Left lung (tissue), 10 donors: ENCODE measurements around the gene INSYN2B. TPM values are rescaled to one million over a fixed set of nuclear protein-coding genes. Genes with fewer than 3 reads are reported as not detected.

ENCODE experiments used
- ATAC-seq: fragments of 200-7000 bp; cut with Tn5 transposase; one replicate; pipeline ENCODE4 v1.9.1; 2020; ENCODE audit warnings: moderate library complexity
- DNase-seq, 4 donors: peaks; one replicate each; pipeline ENCODE4 v3.0.0-alpha.2; 2013 to 2020
- H3K27ac ChIP-seq, 2 donors: fragments of 200-600 bp; sonication (generic) in 1 of 2; one replicate each; pipeline versions ENCODE4 v1.5.0 to v1.8.0; 2020 to 2021
- H3K27me3 ChIP-seq, 2 donors: fragments of 200-600 bp; sonication (generic) in 1 of 2; one replicate each; pipeline versions ENCODE4 v1.5.0 to v1.8.0; 2020 to 2021
- H3K36me3 ChIP-seq, 2 donors: fragments of 200-600 bp; sonication (generic) in 1 of 2; one replicate each; pipeline versions ENCODE4 v1.5.0 to v1.8.0; 2020 to 2021
- H3K4me1 ChIP-seq, 2 donors: fragments of 200-600 bp; one replicate each; pipeline ENCODE4 v1.8.0; 2021
- H3K4me3 ChIP-seq, 2 donors: fragments of 200-600 bp; sonication (generic) in 1 of 2; one replicate each; pipeline versions ENCODE4 v1.5.0 to v1.8.0; 2020 to 2021; ENCODE audit warnings: mild to moderate bottlenecking in 1 of 2
- H3K9me3 ChIP-seq, 2 donors: fragments of 200-600 bp; sonication (generic) in 1 of 2; one replicate each; pipeline versions ENCODE4 v1.5.0 to v1.8.0; 2020 to 2021
- intact Hi-C, 2 donors: fragments of 100-400 bp; cut with DNase I; formaldehyde crosslinking; loops; one replicate each; pipeline versions ENCODE4 v1.11.2 to v1.14.2; 2022
- polyA plus RNA-seq, 6 donors: library from polyadenylated mRNA; unstranded; fragments of 120-200 nt; gene quantifications; one replicate each; pipeline ENCODE4 v1.2.1, GENCODE V29; 2013; ENCODE audit not compliant: insufficient read length in 6 of 6
- total RNA-seq, 2 donors: library from RNA; stranded (reverse); fragmentation: NEBNext Ultra II Directional; extraction: Animal tissue kit (Norgen Biotek cat#: 25700); gene quantifications; one replicate each; pipeline ENCODE4 v1.2.1, GENCODE V29; 2021
- TF ChIP-seq, protein P1 (sequence below), 2 donors: fragments of 200-600 bp; sonication (generic) in 1 of 2; IDR thresholded peaks; one replicate each; pipeline versions ENCODE4 v1.5.0 to v1.8.0; 2021; ENCODE audit warnings: antibody characterized with exemption in 2 of 2
- donor health status: DM: no; HTN: yes; CAD: no.
- donor health status: DM: no; HTN: no; CAD: no.

INSYN2B gene
- total and polyA plus RNA-seq, 8 donors, result 0.10 to 7.0 (median 4.2) TPM

DNA sequence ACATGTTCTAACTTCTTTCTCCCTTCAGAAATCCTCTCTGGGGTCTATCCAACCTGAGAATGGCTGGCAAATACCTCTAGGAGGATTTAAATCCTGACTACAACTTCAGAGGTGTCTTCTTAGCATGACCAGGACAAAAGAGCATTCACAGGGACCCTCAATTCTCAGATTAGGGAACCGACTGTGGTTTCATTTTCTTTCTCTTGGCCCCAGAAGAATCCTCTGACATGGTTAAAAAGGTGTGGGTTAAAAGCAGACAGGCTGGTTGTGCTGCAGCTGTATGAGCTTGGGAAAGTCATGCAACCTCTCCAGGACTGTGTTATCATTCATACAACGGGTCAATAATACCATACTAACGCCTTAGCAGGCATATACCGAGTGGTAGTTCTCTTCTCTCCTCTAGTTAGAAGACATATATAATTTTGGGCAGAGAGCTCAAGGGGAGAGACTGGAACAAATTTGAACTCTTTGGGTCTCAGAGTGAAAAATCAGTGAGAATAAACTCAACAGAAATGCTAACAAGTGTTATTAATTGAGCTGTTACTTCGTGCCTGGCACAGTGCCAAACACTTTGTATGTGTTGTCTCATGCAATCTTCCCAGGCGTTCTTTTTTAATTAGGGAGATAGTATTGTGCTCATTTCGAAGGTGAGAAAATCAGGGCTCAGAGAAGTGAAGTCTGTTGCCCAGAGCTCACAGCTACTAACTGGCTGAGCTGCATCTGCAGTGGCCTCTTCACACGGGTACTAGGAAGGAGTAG, 35.2 kb downstream of the INSYN2B start:
- Histone ChIP-seq H3K9me3 (no peaks in the 10 kb centered on the region), H3K27me3 (no peaks in the 10 kb centered on the region), H3K36me3 (peaks cover 0 to 3% of the 10 kb centered on the region in 2 donors), H3K4me3 (no peak overlapping the region), H3K4me1 (peaks cover 0 to 4% of the 10 kb centered on the region in 2 donors), H3K27ac (no peak overlapping the region)
- DNase-seq (no peak), ATAC-seq (peak; percentile 19)
- TF ChIP-seq, protein P1, sequence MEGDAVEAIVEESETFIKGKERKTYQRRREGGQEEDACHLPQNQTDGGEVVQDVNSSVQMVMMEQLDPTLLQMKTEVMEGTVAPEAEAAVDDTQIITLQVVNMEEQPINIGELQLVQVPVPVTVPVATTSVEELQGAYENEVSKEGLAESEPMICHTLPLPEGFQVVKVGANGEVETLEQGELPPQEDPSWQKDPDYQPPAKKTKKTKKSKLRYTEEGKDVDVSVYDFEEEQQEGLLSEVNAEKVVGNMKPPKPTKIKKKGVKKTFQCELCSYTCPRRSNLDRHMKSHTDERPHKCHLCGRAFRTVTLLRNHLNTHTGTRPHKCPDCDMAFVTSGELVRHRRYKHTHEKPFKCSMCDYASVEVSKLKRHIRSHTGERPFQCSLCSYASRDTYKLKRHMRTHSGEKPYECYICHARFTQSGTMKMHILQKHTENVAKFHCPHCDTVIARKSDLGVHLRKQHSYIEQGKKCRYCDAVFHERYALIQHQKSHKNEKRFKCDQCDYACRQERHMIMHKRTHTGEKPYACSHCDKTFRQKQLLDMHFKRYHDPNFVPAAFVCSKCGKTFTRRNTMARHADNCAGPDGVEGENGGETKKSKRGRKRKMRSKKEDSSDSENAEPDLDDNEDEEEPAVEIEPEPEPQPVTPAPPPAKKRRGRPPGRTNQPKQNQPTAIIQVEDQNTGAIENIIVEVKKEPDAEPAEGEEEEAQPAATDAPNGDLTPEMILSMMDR (IDR thresholded peaks at IDR 0.05), result no peak
- intact Hi-C loops, result no loop called here

DNA sequence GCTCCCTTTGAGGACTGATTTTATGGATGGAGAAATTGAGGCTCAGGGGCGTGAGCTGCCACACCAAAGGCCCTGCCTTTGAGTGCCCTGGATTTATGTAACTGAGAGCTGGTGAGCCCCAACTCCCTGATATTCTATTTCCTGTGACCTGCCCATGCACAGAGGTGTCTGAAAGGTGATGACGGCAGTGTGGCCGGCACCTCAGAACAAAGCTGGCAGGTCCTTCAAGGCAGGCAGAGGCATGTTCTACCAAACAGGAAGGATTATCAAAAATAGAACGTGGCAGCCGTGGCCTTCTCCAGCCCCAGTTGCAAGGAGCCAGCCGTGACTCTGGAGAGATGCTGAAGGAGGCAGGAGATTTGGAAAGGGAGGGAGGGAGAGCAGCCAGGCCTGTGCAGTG, 36.2 kb downstream of the INSYN2B start:
- H3K4me1 ChIP-seq, result peaks cover 0 to 4% of the 10 kb centered on the region in 2 donors
- no peak overlapping the region for H3K4me3 ChIP-seq
- intact Hi-C loops, result no loop called here
- H3K27ac ChIP-seq, result no peak overlapping the region
- no peaks in the 10 kb centered on the region for H3K9me3 ChIP-seq
- no peak for DNase-seq
- H3K36me3 ChIP-seq, result peaks cover 0 to 3% of the 10 kb centered on the region in 2 donors
- no peak for ATAC-seq
- TF ChIP-seq, protein P1 (IDR thresholded peaks at IDR 0.05), result no peak
- H3K27me3 ChIP-seq, result no peaks in the 10 kb centered on the region

DNA sequence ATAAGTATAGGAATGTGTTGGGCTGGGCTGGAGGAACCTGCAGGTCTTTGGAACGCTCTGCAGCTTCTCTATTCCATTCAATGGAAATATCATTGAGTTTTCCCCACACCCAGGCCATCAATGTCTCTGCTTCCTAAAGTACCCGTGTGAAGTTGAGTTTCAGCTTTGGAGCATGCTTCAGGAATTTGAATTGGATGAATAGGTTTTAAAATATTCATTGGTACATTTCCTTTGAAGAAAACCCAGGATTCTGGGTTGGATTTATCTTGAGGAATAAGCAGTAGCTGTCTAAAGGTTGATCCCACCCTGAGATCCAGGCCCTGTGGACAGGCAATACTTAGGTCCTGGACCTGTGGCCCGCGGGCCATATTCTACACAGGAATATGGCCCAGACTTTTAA, 37.3 kb downstream of the INSYN2B start:
- H3K27me3 ChIP-seq, result no peaks in the 10 kb centered on the region
- ATAC-seq (no peak), DNase-seq (no peak)
- H3K27ac ChIP-seq, result no peak overlapping the region
- no peak overlapping the region for H3K4me3 ChIP-seq
- peaks cover 0 to 4% of the 10 kb centered on the region in 2 donors for H3K4me1 ChIP-seq
- TF ChIP-seq, protein P1 (IDR thresholded peaks at IDR 0.05), result no peak
- intact Hi-C loops, result no loop called here
- no peaks in the 10 kb centered on the region for H3K9me3 ChIP-seq
- peaks cover 0 to 3% of the 10 kb centered on the region in 2 donors for H3K36me3 ChIP-seq

DNA sequence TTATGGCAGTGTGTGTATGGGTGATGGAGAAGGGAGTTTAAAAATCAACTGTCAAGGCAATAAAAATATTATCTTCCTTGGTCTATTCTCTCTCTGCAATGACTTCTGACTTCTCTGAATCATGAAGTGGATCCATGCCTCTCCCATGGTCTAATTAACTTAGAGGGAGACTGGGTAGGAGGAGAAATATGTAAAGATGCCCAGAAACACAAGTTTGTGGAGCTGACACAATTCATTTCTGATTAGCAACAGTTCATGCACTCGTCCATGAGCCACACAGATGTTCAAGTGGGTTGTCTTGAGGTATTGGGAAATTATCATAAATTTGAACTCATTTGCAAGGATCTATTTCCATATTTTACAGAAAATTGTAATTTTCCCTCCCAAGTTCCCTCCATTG, 38.1 kb downstream of the INSYN2B start:
- no peaks in the 10 kb centered on the region for H3K36me3 ChIP-seq
- DNase-seq (no peak), ATAC-seq (no peak)
- no peaks in the 10 kb centered on the region for H3K27me3 ChIP-seq
- no peak overlapping the region for H3K4me3 ChIP-seq
- no peak overlapping the region for H3K27ac ChIP-seq
- TF ChIP-seq, protein P1 (IDR thresholded peaks at IDR 0.05), result no peak
- H3K9me3 ChIP-seq, result no peaks in the 10 kb centered on the region
- H3K4me1 ChIP-seq, result peaks cover 0 to 4% of the 10 kb centered on the region in 2 donors
- intact Hi-C loops, result no loop called here

DNA sequence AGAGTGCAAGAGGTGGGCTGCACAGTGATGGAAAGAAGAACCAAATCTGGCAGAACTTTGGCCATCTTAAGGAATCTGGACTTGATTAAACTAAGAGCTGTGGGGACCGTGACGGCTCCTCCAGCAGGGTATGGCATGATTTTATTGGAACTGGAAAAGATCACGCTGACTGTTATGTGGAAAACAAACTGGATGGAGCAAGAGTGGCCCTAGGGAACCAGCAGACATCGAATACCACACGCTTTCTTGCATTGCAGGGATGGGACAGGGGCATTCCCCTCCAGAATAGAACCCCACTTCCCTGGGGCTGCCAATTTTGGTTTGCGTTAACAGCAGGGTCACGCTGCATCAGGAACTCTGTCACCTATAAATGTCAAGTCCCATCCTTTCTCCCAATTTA, 38.8 kb downstream of the INSYN2B start:
- Histone ChIP-seq H3K4me3 (no peak overlapping the region), H3K27ac (no peak overlapping the region), H3K36me3 (no peaks in the 10 kb centered on the region), H3K4me1 (peaks cover 0 to 4% of the 10 kb centered on the region in 2 donors), H3K9me3 (no peaks in the 10 kb centered on the region), H3K27me3 (no peaks in the 10 kb centered on the region)
- ATAC-seq (no peak), DNase-seq (no peak)
- intact Hi-C loops, result no loop called here
- TF ChIP-seq, protein P1 (IDR thresholded peaks at IDR 0.05), result no peak
